GM12892 (cell line): ENCODE data around the gene AHDC1.

Source experiments
- POLR2A ChIP-seq: IDR thresholded peaks from 2 replicates; pipeline ENCODE4 v1.6.1; 2011; ENCODE audit warnings: low read depth, low read length, control low read depth
- POLR2AphosphoS5 ChIP-seq: IDR thresholded peaks from 2 replicates; pipeline ENCODE4 v1.6.1; 2011; ENCODE audit warnings: low read depth, low read length, control low read depth

GRCh38 chr1:27589841-27590426 is 14.0 kb downstream of the AHDC1 start:
- TF ChIP-seq POLR2A = no peak
- no peak for TF ChIP-seq POLR2AphosphoS5
